GM13976 (cell line): ENCODE data around the gene MBD3L5.
"Not testable (repeated sequence)": the region's sequence is repeated elsewhere in the genome, so short reads cannot be mapped to it uniquely, and the experiment has no call there.

Experiments used
- DNase-seq: peaks from one replicate; pipeline ENCODE4 v3.0.0; 2012; ENCODE audit warnings: low spot score
- CTCF ChIP-seq: IDR thresholded peaks from 2 replicates; pipeline ENCODE4 v1.5.1; 2012; ENCODE audit warnings: borderline replicate concordance, mild to moderate bottlenecking; ENCODE audit not compliant: insufficient read depth; ENCODE audit errors: extremely low read depth, missing control alignments, control extremely low read depth
- in situ Hi-C: fragments of 300-500 bp; cut with MboI; formaldehyde crosslinking; loops from one replicate; pipeline ENCODE4 v1.12.0; 2022; ENCODE audit warnings: low sequenced_read_pairs, mixed read lengths, inconsistent platforms; ENCODE audit not compliant: unreplicated experiment

The MBD3L5 gene

GRCh38 chr19:7063339-7063738 lies 33.0 kb downstream of the MBD3L5 start:
- in situ Hi-C loops: no loop called here
- TF ChIP-seq CTCF: no peak
- no peak for DNase-seq

- TF ChIP-seq CTCF: no peak
- DNase-seq: no peak
- in situ Hi-C loops: no loop called here
Observed at GRCh38 chr19:7063764-7064418, 33.5 kb downstream of the MBD3L5 start.

- DNase-seq, in situ Hi-C loops: not testable (repeated sequence)
Observed at GRCh38 chr19:7067122-7067521, 36.7 kb downstream of the MBD3L5 start.

GRCh38 chr19:7067716-7068115 lies 37.3 kb downstream of the MBD3L5 start:
- in situ Hi-C loops: no loop called here
- TF ChIP-seq CTCF: no peak
- no peak for DNase-seq

- DNase-seq: no peak
- in situ Hi-C loops: no loop called here
- no peak for TF ChIP-seq CTCF
Observed at GRCh38 chr19:7068599-7068998, 38.2 kb downstream of the MBD3L5 start.

GRCh38 chr19:7069042-7069903 lies 38.9 kb downstream of the MBD3L5 start, which contains the start of gene ZNF557:
TSS of gene ZNF557 (plus strand) at chr19:7069703. CDS start at chr19:7075075, 5,372 bp downstream.
- no peak for TF ChIP-seq CTCF
- peak; percentile 98 for DNase-seq
- in situ Hi-C loops: no loop called here

- DNase-seq: no peak
- no peak for TF ChIP-seq CTCF
- in situ Hi-C loops: no loop called here
Observed at GRCh38 chr19:7069904-7070226, 39.5 kb downstream of the MBD3L5 start.
